Body of pancreas (tissue), 4 donors: Measurements from ENCODE around the gene ERMAP.

Source experiments
- CTCF ChIP-seq, 7 experiments: fragments of 450-650 bp in 4 of 7; fragments of 200-600 bp in 3 of 7; sonication (generic) in 3 of 7; IDR thresholded peaks; one replicate each; pipeline ENCODE4 v1.5.1; 2016 to 2019; ENCODE audit warnings: antibody characterized with exemption in 7 of 7
- POLR2A ChIP-seq, 3 donors: fragments of 450-650 bp; IDR thresholded peaks; one replicate each; pipeline ENCODE4 v1.6.1; 2016; ENCODE audit warnings: antibody characterized with exemption in 3 of 3, mild to moderate bottlenecking in 2 of 3

GRCh38 chr1:42847721-42848460 lies 31.0 kb downstream of the ERMAP start:
- TF ChIP-seq CTCF (IDR thresholded peaks at IDR 0.05) = no peak
- TF ChIP-seq POLR2A (IDR thresholded peaks at IDR 0.05) = no peak
